Left kidney (tissue), 2 donors: Measurements from ENCODE around the gene IQCH. TPM values are rescaled to one million over a fixed set of nuclear protein-coding genes. Genes with fewer than 3 reads are reported as not detected.
A peak's percentile ranks its signal among the peaks of the same experiment; 100 is the strongest.
"Not testable (repeated sequence)": the region's sequence is repeated elsewhere in the genome, so short reads cannot be mapped to it uniquely, and the experiment has no call there.

Experiments
- DNase-seq: peaks from one replicate; pipeline ENCODE4 v3.0.0-alpha.2; 2013
- polyA plus RNA-seq: library from polyadenylated mRNA; unstranded; fragments of 120-200 nt; gene quantifications from one replicate; pipeline ENCODE4 v1.2.1, GENCODE V29; 2013; ENCODE audit not compliant: insufficient read length

IQCH gene
- polyA plus RNA-seq, 1 donor, result 10.0 TPM

GRCh38 chr15:67397139-67397538 lies 142.6 kb downstream of the IQCH start:
- no peak for DNase-seq

- DNase-seq, result no peak
Measured at GRCh38 chr15:67399925-67400324, 145.3 kb downstream of the IQCH start.

DNA sequence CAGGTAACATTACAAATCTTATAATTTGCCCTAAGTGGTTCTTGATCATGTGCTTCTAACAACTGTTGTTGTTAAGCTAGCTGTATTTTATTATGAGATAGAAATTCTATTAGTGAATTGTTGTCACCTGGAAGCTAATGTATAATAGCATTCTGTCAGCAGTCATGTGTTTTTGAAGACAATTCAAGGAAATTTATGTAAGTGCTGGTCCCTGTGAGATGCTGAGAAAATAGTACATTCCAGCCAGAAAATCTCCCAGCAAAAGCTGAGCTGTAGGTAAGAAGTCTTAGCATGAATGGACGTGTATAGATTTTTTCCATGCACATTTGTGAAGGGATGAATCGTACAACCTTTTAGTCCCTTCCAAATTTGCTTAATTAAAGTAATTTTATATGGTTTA lies 146.3 kb downstream of the IQCH start:
- DNase-seq, result no peak

GRCh38 chr15:67401336-67401735 lies 146.8 kb downstream of the IQCH start:
- no peak for DNase-seq

DNA sequence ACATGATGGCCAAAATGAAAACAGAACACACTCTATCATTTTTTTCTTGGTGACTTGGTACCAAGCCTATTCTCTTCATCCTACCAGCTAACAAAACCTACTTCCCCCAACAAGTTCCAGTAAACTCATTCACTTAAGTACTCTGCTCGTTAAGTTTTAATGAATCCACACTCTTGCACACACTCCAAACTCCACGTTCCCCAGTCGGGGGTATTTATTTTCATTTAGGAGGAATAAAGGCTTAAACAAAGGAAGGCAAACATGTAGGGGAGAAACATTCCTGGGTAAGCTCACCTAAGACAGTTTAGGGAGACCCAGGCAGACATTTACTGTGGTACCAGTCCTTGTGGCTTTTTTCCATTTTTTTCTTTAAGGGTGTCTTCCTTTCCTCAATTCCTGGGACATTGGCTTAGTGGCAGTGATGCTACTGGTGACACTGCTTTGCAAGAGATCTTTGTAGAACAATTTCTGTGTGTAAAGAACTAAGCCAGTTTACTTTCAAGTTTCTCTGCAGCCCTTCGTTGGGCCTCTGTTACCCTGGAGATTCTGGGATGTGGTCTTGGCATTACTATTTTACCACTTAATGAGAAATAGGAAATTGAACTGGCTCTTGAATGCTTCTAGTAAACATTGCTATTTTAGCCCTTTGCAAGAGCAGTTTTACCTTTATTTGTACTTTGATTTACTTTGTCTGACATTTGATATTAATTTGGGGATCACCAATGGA lies 149.0 kb downstream of the IQCH start:
- no peak for DNase-seq

GRCh38 chr15:67405208-67406191 lies 150.9 kb downstream of the IQCH start:
- no peak for DNase-seq

DNA sequence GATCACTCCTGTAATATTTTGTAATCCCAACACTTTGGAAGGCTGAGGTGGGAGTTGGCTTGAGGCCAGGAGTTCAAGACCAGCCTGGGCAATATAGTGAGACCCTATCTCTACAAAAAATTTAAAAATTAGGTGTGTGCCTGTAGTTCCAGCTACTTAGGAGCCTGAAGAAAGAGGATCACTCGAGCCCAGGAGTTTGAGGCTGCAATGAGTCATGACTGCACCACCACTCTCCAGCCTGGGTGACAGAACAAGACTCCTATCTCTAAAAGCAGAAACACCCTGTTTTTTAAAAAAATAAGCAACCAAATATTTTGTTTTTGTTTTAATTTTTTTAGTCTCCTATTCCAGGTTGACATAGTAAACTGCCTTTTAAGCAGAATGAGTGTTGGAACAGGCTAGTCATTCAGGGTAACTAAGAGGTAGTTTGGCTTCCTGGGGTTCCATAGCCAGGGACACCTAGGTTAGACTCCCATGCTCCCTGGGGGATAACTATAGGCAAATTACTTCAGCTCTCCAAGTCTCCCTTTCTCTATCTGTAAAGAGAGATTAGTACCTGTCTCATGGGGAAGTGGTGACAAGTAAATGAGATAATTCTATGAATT lies 151.8 kb downstream of the IQCH start:
- no peak for DNase-seq

DNA sequence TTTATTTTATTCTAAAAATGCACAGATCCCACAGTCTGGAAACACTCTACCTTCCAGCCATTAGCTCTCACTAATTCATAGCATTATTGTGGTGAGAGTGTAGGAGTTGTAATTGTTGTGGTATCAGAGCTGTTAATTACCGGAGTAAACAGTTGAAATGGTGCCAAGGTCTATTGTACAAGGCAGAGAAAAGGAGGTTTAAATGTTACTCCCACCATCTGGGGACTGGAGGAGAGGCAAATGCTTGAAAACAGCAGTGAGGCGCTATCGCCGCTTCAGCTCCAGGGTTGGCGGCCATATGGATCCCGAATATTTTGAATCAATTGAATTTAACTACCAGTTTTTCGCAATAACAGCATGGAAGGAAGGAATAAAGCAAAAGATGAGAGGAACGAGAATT lies 153.2 kb downstream of the IQCH start:
- no peak for DNase-seq

DNA sequence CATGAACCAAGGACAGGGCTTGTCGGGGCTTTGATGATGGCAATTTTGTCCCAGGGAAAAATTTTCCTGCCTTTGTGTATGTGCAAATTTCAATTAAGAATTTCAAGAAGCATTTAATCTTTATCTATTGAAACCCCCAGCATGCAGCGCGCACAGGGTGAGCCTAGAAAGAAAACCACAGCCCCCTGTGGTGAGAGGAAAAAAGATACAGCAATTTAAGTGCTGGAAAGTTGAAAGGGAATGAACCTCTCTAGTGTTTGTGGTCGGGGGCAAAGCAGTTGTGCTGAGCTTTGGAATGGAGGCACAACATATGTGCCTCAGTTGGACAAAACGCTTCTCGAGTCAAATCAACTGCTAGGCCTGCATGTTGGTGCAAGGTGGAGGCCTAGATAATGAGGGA lies 154.6 kb downstream of the IQCH start:
- no peak for DNase-seq

DNA sequence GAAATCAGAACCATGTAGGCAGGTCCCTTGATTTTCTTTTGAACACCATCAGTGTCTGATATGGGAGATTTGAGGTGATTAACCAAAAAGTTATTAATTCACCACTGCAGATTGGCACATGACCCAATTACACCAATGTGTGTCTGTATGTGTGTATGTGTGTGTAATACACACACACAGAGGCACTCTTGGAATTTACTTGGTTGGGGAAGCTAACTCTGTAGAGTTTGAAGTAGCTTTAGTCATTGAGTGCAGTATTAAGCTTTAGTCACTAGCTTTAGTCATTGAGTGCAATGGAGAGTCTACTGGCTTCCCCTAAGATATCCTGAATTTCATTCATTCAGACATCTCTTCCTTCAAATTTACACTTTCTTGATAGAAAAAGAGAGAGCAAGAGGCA lies 156.9 kb downstream of the IQCH start:
- DNase-seq, result no peak

DNA sequence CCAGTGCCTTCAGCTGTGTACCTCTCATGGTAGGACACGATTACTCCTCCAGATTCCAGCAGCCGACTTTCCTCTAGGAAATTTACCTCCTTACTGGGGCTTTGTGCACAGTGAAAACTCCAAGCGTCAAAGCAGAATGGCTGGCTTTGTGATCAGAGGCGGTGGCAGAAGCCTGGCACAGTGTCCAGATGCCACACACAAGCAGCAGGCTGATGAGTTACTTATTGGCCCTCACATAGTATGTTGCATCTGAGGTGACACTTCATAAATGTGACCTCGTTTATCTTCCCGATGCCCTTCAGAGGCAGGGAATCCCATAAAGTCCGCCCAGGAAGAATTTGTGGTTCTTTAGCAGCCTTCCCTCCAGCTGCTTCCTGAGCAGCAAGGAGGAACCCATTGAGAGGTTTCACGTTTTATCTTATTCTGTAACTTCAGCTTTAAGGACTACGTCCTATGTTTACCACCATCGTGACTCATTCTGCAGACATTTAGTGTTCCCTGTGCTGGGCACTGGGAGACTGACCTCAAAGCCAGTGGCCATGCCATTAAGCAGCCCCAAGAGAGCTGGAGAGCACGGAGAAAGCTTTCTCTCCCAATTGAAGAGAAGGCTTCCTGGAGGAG lies 159.3 kb downstream of the IQCH start:
- DNase-seq, result no peak

- peak; percentile 26 for DNase-seq
Measured at GRCh38 chr15:67415181-67415580, 160.6 kb downstream of the IQCH start.

GRCh38 chr15:67416891-67417290 lies 162.3 kb downstream of the IQCH start:
- DNase-seq, result no peak

DNA sequence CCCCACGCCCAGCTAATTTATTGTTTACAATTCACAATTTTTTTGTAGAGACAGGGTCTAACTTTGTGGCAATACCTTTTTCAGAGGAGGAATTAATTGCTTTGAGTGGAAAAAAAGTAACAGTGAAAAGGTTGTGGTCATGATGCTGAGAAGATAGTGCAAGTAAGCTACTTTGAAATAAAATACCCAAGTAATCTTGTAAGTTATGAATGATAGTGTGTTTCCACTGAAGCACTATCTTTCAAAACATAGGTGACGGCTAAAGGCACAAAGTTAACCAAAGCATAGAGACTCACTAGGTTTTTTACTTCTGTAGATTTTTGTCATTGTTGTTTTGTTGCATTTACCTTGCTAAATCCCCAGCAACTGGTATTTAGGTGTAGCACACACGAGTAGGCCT lies 165.1 kb downstream of the IQCH start:
- no peak for DNase-seq

DNA sequence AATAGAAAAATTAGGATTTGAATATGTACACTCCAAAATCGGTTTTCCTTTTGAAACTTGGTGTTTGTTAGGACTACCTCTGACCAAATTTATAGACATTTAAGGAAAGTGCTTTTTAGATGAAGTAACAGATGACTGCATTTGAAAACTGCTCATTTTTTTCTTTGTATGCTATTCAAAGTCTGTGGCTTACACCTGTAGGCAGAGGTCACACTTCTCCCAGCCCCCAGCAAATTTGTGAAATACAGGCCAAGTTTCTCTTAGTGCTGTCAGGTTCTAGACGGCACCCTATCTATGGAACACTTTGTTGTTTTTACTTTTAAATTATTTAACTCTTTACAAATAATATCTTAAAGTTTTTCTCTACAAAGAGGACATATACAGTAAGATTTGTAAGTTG lies 165.6 kb downstream of the IQCH start:
- no peak for DNase-seq

DNA sequence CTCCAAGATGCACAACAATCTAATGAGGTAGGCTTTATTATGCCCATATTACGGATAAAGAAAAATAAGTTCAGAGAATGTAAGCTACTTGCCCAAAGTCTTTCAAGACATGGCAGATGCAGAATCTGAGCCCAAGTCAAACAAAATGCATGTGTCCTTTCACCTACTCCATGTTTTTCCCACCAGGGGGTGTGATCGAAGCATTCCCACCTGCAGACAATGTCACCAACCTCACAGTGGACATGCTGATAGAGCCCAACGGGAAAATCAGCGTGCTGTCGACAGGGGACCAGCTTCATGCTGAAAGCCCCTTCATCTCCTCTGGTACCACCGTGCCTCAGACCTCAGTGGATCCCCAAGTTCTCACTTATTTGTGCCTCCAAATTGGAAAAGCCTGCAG lies 166.5 kb downstream of the IQCH start:
- DNase-seq, result no peak

DNA sequence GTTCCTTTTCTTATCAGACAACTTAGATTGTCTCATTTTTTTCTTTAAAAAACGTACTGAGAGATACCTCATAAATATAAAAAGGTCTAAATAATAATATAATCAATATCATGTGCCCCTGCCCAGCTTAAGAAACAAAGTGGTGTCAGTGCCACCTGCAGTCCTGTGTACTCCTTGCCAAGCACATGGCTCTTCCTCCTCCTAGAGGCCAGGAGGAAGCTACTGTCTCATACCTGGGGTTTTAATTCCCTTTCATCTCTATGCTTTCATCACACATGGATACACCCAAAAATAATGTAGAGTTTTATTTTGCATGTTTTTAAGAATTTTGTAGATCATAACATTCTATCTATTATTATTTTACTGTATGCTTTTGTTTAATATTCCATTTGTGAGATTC lies 167.7 kb downstream of the IQCH start:
- DNase-seq, result no peak

DNA sequence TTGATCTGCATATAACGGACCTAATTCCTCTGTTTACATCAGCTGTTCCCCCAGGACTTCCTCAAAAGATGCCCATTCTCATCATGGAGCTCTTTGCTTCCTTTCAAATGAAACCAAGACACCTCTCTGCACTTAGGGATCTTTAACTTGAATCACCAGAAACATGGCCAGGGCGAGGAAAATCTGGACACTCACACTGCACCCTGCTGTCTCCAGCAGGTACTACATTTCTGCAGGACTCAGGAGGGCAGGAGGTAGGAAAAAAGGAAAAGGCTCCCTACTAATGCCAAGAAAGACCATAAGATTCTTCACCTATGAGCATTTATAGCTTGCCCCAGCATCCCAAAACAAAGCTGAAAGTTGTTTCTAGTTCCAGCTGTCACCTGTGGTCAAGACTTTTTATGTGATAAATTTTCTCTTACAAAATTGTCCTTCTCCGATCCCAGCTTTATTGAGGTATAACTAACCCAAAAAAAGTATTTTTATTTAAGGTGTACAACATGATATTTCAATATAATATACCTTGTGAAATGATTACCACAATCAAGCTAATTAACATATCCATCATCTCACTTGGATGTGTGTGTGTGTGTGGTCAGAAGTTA lies 179.0 kb downstream of the IQCH start:
- no peak for DNase-seq

GRCh38 chr15:67436351-67437250 lies 182.0 kb downstream of the IQCH start:
- not testable (repeated sequence) for DNase-seq

- no peak for DNase-seq
Measured at GRCh38 chr15:67444100-67444499, 189.5 kb downstream of the IQCH start.

DNA sequence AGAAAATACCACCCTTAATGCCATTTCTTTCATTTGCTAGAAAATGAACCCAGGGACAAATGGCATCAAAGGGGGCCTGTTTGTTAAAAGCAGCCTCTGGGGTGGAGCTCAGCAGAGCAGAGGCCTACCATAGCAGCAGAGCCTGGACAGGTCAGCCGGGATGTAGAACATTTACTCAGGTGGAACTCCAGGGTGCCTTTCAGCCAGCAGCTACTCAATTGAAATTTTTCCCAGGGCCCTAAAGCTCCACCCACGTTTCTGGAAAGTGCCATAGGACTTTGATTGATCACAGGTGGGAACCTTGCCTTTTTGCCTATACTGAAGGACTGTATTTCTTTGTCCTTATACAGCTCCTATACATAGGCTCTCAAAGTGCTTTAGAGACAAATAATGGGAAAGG lies 191.9 kb downstream of the IQCH start:
- peak; percentile 4 for DNase-seq
